ENCODE measurements around the gene CDH22.

The CDH22 gene

DNA sequence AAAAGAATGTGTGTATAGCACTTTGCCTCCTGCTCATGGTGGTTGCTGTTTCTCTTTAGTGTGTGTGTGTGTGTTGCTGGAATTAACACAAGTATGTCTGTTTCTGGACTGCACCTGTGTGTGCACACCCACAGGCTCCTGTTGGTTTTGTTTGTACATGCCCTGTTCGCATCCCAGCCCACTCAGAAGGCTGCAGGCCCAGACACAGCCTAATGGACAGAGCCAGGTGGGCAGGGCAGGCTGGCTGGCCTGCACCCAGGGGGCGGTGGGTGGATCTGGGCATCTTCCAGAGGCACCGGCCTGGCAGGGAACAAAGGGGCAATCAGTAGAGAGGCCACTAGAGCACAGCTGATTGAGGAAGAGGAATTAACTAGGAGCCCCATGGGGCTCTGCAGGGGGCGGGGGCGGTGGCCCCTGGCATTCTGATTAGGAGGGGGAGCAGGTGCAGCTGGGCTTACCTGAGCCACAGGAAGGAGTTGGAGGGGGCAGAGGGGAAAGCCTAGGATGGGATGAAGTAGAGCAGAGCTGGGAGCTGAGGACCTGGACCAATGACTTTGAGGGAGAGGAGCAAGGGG, 168.3 kb downstream of the CDH22 start:
- DNase-seq (ENCODE audit: low spot score), result no peak

DNA sequence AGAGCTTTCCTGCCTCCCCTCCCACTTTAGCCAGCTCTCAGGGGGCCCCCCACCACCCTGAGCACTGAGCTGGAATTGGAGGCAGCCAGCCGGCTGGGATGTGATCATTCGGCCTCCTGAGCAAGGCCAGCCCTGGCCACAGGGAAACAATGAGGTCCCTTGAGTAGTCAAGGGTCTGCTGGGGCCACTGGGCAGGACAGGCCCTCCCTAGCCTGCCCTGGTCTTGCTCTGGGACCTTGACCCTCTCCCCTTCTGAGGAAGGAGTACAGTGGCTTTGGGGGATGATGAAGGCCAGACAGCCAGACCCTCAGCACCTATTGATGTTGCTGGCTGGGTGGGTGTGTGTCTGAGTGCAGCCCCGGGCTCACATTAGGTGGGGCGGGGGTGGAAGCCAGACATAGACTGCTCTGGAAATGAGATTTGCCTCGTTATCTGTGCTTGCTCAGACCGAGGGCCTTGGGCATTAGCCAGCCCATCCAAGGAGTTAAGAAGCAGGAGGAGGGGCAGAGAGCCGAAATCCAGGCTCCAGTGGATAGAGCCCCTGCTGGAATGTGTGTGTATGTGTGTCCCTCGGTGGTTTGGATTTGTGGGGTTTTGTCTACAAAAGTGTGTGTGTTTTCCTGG, 168.9 kb downstream of the CDH22 start:
- DNase-seq (ENCODE audit: low spot score), result no peak

DNA sequence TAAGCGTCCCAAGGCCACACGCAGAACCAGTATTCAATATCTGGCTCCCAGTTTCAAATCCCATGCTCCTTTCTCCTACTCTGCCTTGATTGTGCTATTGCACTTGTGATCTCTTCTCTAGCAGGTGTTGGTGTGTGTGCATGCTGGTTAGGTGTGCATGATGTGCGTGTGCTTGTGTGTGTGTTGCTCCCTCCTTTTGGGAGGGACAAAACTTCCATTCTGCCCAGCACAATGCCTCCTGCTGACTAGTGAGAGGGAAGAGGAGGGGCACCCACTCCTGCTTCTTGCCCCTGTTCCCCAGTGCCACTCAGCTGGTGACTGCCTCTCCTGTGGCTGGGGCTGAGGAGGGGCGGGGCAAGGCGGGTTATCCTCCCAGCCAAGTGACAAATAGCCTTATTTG, 170.5 kb downstream of the CDH22 start:
- no peak for DNase-seq (ENCODE audit: low spot score)

DNA sequence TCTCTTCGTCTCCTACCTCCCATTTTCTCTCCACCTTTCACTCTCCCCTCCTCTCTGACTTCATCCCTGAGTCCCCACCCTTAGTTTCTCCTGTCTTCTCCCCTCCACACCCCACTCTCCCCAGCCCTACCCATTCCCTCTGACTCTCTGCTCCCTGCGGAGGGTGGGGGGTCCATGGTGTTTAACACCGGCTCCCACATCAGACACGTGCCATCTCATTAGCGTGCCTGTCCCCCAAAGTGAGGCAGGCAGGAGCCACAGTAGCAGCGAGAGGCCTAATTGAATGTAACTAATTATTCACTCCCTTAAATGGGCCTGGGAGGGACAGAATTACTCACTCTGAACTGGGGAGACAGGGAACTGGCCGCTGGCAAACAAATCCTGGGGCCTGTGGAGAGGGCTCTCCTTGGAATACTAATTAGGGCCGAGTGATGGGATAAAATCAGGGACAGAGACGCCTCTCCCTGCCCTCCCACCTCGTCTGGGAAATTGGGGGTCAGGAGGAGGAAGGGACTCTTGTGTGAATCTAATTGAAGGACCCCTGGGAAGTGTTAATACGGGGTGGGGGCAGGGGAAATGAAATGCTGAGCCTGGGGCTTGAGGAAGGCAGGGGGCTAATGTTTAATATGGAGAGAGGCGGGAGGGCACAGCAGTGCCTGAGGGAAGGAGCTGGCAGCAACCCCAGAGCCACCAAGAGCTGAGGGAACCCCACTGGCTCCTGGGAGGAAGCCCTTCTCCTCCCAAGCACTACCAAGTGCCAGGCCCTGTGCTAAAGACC, 172.3 kb downstream of the CDH22 start:
- no peak for DNase-seq (ENCODE audit: low spot score)

DNA sequence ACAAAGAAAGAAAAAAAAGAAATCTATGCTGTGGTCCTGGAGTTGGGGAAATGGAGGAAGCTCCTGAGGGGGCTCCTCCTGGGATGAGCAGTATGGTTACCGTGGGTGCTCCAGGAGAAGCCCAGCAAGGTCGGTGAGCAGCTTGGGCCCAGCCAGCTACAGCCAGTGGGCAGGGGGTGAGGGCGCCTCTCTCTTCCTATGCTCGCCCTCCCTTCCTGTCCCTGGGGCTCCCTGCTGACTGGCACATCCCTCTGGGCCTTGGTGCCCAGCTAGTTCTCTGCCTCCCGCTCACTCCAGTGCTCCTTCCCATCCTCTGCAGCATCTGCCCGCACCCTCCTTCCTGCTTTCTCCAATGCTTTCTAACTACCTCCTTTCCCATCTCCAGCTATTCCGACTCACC, 173.6 kb downstream of the CDH22 start:
- DNase-seq (ENCODE audit: low spot score), result no peak

DNA sequence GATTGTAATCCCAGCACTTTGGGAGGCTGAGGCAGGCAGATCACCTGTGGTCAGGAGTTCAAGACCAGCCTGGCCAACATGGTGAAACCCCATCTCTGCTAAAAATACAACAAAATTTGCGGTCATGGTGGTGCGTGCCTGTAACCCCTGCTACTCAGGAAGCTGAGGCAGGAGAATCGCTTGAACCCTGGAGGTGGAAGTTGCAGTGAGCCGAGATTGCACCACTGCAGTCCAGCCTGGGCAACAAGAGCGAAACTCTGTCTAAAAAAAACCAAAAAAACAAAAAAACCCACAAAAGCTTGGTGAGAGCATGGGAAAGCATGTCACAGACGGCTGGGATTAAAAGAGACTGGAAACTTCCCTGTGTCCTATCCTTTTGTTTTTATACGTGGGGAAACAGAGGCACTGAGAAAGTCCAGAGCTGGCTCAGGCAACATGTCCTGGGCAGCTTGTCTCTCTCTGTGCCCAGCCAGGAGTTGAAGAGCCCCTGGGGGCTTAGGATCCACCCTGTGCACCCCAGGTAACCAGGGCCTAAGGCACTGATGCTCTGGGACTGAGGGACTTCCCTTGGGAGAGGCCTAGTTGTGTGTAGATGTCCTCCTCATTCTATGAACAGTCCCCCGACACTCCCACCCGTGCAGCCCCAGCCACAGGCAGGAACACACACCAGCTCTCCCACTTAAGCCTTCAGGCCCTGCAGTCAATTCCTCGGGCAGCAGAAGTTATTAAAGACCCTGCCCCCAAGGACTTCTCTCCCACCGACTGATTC, 174.2 kb downstream of the CDH22 start:
- DNase-seq (ENCODE audit: low spot score), result no peak

DNA sequence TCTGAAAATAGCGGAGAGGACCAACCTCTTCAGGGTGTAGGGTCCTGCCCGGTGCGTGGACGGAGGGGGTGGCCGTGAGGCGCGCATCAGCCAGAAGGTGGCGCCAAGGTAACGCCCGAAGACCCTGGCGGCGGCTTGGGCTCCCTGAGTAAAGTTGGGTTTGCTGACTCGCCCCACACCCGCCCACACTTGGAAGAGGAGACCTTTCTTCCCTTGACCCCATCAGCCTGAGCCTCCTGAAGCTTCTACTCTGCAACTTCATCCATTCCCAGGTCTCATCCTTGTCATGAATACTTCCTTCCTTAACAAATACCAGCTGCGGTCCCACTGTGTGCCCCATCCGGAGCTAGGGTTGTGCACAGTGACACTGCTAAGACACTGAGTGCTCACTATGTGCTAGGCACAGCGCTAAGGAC, 175.6 kb downstream of the CDH22 start:
- DNase-seq (ENCODE audit: low spot score), result peak; percentile 44

DNA sequence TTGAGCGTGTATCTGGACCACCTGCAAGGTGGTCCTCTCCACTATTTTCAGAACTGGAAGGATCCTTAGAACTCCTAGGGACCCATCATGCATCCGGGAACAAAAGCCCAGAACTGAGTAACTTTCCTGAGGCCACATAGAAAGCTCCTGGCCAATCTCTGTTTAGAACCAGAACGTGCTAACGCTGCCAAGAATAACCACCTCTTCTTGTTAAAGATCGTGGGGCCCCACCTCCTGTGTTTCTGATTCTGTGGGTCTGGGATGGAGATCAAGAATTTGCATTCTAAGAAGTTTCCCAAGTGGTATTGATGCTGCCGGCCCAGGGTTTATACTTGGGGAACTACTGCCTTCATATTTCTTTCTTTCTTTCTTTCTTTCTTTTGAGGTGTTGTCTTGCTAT, 176.9 kb downstream of the CDH22 start:
- no peak for DNase-seq (ENCODE audit: low spot score)

DNA sequence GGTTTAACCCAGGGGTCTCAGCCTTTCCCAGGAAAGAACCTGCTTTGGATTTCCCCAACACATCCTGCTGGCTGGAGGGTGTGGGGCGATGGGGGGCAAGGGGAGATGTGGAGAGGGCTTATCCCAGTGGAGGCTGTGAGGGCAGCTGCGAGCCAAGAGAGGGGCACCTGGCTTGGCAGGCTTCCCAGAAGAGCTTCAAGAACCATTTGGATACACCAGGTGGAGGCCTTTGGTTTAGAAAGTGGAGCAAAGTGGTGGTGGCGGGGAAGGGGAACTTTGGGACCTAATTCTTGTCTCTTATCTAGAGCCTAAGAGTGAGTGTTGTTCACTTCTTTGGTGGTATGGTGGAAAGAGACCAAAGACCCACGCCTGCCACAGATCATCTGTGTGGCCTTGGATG, 177.8 kb downstream of the CDH22 start:
- DNase-seq (ENCODE audit: low spot score), result no peak

DNA sequence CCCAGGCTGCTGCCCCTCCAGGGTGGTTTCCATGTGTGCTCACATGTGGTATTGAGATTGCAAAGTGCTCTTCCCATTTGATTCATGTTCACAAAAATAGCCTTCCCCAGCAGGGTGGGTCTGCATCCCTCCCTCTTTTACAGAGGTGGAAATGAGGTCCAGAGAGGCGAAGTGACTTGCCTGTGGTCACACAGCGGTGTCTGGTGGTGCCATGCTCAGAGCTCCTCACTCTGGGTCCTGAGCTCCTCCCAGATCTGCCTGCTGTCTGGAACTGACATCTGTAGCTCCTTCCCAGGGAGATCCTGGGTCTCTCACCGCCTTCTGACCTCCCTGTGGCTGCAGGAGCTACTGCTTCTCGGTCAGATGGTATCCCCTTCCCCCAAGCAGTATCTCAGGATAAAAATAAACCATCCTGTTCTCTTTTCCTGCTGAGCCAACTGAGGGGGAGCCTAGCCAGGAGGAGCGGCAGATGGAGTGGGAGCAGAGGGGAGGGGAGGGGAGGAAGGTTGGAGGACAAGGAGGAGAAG, 178.3 kb downstream of the CDH22 start:
- DNase-seq (ENCODE audit: low spot score), result no peak

DNA sequence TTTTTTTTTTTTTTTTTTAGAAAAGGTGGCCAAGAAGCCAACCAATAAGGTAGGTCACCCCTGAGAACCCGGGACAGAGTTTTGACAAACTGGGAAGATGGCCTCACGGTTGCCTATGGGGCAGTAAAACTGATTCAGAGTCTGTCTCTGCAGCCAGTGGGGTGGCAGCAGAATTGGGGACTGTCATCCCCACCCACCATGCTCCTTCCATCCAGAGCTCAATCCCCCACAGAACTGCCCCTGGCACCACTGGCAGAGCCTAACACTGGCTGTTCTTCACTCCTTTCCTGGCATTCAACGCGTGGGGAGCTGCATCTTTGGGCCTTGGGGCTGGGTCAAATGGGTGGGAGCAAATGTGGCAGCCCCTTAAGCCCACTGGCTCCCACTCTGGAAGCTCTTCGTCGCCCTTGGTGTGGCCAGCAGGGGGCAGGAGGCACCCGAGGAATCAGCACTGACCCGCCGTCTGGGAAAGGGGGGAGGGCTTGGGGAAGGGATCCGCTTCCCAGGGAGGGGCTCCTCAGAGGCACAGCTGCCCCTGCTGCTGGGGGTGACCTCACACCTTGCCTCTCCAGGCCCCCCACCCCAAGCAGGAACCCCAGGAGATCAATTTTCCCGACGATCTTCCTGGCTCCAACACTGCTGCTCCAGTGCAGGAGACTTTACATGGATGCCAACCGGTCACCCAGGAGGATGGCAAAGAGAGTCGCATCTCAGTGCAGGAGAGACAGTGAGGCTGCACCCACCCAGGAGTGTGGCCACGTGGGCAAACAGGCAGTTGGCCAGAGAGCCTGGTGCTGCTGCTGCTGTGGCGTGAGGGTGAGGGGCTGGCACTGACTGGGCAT, 179.8 kb downstream of the CDH22 start:
- DNase-seq (ENCODE audit: low spot score), result no peak

DNA sequence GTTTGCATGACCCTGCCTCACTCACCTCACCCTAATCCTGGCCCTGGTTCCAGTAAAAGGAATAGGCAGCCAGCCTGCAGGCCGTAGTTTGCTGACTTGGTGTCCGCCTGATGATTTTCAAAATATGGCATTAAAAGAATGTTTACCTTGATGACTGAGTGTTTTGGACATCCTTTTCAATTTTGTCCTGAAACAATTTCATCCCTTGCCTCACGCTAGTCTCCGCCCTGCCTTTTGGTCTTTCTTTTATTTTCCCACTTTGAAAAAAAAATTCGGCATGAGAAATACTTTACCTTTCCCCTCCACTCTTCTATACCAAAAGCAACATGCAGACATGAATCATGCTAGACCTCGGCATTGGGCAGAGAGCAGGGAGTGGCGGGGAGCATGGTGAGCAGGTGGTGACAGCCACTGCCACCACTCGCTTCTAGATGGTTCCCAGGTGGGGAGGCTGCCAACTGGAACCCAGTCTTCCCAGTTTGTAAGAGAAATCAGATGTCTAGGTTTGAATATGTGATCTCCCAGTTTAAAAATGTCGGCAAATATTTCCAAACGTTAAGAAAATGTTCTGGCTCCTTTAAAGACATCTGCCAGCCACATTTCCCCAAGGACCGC, 180.8 kb downstream of the CDH22 start:
- no peak for DNase-seq (ENCODE audit: low spot score)

DNA sequence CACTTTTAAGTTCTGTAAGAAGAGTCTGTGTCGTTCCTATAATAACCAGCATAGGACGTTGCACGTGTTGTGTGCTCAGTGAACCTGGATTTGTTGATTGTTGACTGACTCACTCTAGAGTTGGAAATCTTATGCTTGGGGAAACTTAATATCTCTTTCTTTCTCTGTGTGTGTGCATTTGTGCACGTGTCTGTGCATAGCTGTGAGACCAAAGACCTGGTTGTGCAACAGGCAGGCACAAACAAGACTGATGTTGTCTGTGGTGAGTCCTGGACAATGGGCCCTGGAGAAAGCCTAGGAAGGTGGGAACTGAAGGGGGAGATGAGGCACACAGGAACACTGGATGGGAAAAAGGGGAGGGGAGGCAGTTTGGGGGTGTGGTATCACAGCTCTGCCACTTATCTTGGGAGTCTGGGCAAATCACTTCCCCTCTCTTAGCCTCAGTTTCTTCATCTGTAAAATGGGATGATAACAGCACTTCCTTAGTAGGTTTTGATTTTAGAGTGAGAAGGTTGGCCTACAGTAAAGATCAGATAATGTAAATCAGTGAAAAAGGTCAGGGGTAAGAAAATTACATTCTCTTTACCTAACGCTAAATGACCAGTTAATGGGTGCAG, 181.8 kb downstream of the CDH22 start:
- DNase-seq (ENCODE audit: low spot score), result no peak
